Activated gamma-delta T cell (primary cell): ENCODE data around the gene UBE2C.
"Not testable (repeated sequence)": the region's sequence is repeated elsewhere in the genome, so short reads cannot be mapped to it uniquely, and the experiment has no call there.

ENCODE experiments used
- DNase-seq: peaks from one replicate; lab custom pipeline; 2025; lab: John Stamatoyannopoulos, UW
- total RNA-seq, 2 donors: gene quantifications; one replicate each; lab custom pipeline; 2026; lab: John Stamatoyannopoulos, UW

Gene UBE2C
- total RNA-seq: 0.56 to 1.0 reads per million in 2 donors

DNA sequence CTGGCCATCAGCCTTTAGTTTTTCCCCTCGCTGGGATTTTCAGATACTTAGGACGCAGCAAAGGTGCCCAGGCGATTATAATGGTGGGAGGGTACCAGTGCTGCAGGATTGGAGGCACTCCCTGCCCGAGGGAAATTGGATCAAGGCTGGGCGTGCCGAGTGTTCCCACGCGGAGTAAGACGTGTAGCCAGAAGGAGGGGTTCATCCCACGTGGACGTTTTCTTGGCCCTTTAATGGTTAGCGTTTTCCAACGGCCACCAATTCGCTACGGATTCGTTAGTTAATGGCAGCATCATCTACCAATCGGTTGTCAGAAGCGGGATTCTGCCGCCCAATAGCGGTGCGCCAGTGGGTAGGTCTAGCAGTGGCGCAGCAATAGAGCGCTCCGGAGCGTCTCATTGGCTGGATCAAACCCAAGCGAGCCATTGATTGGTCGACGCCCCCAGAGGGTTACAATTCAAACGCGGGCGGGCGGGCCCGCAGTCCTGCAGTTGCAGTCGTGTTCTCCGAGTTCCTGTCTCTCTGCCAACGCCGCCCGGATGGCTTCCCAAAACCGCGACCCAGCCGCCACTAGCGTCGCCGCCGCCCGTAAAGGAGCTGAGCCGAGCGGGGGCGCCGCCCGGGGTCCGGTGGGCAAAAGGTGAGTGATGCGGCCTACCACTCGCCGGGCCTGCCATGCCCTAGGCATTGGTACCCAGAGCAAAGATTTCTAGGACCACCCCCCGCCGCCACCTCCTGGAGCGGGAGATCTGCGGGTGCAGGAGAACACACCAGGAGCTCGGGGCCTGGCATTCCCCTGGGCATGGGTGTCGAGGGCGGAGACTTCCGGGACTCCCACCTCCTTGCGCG, at the start of gene UBE2C:
TSS of gene UBE2C (plus strand) at position 488 of the 849 bp plus-strand sequence. CDS start at position 540, 52 bp downstream.
- DNase-seq: peak; percentile 62

DNA sequence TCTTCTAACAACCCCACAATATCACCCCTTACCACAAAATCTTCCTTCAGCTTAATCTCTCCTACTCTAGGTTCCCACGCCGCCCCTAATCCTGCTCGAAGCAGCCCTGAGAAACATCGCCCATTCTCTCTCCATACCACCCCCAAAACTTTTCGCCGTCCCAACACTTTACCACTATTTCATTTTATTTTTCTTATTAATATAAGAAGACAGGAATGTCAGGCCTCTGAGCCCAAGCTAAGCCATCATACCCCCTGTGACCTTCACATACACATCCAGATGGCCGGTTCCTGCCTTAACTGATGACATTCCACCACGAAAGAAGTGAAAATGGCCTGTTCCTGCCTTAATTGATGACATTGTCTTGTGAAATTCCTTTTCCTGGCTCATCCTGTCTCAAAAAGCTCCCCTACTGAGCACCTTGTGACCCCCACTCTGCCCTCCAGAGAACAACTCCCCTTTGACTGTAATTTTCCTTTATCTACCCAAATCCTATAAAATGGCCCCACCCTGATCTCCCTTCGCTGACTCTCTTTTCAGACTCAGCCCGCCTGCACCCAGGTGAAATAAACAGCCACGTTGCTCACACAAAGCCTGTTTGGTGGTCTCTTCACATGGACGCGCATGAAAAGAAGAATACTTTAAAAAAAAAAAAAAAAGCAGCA, 47.7 kb upstream of the UBE2C start:
- not testable (repeated sequence) for DNase-seq

GRCh38 chr20:45765307-45765875, 47.1 kb upstream of the UBE2C start:
- DNase-seq: no peak

GRCh38 chr20:45765980-45766379, 46.5 kb upstream of the UBE2C start:
- no peak for DNase-seq

DNA sequence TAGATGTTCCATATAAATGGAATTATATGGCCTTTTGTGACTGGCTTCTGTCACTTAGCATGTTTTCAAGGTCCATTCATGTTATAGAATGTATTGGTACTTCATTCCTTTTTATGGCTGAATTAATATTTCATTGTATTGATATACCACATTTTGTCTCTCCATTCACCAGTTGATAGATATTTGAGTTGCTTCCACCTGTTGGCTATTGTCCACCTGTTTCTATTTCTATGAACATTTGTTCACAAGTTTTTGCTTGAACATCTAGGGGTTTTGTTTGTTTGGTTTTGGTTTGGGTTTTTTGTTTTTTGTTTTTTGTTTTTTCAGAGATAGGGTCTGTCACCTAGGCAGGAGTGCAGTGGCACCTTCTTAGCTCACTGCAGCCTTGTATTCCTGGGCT, 44.0 kb upstream of the UBE2C start:
- no peak for DNase-seq

DNA sequence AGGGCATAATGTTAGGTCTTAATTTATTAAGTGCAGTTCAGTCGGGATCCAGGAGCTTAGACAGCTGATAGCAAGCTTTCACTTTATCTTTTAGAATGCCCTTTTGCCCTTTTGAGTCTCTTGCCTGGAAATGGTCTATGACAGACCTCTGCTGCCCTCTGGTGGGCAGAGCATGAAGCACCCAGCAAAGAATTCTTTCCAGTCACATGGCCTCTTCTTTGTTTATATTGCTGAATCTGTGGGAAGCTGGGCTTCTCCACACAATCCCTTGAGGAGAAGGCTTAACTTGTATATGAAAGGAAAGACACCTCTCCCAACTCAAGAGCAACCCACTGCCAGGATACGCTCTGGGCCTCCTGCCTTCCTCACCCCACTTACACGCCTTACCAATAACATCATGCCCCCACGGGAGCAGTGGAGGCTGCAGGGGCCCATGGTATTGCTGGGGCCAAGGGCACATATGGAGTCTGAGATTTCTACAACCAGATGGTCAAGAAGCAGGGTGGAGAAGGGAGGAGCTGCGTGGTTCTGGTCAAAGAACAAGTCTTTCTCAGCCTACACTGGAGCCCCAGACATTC, 41.2 kb upstream of the UBE2C start:
- DNase-seq: no peak

DNA sequence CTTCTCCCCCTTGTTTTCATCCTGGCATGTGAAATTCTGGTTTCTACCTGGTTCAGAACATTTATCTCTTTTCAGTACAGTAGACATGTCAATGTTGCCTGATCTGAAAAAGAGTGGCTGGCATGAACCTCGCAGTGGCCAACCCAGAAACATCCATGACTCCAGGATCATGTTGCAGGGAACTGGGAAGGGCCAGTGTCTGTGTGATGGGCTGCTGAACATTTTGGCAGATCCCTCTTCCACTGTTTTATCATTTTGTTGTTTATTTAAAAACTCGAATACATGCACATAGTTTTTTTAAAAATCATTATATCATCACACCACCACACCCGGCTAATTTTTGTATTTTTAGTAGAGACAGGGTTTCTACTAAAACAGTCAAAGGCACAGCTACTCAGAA, 39.8 kb upstream of the UBE2C start:
- no peak for DNase-seq

DNA sequence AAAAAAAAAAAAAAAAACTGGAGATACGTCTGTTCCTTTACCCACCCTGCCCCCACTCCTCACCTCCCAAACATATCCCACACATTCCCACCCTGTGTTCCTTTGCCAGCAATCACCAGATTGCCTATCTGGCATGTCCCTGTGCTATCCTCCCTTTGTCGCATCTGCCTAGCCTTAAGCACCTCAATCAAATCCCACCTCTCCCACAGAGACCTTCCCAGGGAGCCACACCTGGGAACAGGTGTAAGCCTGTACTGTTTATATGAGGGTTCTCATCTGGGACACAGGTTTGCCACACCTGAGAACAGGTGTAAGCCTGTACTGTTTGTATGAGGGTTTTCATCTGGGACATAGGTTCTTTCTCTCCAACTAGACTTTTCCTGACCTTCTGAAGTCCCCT, 37.5 kb upstream of the UBE2C start:
- no peak for DNase-seq

GRCh38 chr20:45775411-45775810, 37.0 kb upstream of the UBE2C start:
- DNase-seq: no peak

GRCh38 chr20:45776931-45777330, 35.5 kb upstream of the UBE2C start:
- DNase-seq: no peak

DNA sequence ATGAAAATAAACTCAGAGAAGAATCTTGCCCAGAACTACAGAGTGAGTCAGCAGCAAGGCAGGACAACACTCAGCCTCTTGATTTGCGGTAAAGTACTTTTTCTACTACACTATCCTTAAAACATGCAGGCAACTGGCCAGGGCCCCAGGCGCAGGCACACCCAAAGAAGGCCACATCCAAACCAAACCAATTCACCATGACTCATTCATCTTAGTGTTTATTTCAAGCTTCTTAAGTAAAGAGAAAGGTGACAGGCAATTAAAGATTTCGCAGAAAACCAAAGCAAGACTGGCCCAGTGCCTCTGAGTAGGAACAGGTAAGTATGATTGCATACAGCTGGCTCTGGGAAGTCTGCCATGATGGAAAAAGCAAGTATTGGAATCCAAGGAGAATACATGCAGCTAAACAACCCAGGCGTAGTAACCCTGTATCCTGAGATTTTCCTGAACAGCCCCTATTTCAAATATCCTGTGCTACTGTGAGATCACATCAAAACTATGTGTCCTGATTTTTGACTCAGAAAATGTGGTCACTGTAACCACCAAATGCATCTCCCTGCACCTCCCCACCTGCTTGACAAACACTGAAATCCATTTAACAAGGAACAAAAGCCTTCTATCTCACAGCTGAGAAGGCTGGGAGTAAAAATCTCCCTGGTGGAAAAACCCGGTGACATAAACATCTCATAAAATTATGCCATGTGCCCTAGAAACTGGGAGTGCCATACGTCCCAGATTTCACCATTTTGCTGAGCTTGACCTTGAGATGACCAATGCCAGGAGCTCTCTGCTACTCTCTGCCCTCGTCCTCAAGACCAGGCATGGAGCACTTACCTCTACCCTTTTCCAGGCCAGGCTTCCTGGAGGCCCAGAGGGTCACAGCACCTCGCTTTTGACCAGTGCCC, 33.2 kb upstream of the UBE2C start:
- DNase-seq: no peak

DNA sequence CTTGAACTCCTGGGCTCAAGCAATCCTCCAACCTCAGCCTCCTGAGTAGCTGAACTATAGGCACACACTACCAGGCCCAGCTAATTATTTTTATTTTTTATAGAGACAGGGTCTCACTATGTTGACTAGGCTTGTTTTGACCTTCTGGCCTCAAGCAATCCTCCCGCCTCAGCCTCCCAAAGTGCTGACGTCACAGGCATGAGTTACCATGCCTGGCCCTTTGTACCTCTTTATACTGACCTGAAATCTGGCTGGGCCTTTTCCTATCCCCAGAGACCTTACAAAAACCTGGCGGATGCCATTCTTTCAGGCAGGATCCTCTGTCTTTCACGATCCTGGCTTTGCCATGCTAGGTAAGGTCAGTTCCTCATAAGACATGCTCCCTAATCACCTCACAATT, 32.3 kb upstream of the UBE2C start:
- no peak for DNase-seq

DNA sequence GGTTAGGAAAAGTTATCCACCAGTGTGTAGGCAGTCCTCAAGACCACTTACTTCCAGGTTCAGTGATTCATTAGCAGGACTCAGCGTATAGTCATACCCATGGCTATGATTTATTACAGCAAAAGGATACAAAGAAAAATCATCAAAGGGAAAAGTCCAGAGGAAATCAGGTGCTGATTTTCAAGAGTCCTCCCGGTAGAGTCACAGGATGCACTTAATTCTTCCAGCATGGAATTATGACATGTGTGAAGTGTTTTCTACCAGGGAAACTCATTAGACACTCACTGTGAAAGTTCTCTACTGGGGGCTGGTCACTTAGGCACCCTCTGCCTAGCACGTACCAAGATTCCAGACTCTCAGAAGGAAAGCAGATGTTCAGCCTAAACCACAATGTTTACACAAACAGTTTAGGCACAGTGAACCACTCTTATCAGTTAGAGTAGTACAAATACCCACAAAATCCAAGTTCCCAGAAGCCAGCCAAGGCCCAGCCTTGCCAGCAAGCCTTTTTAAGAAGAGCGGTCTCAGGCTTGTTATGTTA, 31.0 kb upstream of the UBE2C start:
- no peak for DNase-seq

DNA sequence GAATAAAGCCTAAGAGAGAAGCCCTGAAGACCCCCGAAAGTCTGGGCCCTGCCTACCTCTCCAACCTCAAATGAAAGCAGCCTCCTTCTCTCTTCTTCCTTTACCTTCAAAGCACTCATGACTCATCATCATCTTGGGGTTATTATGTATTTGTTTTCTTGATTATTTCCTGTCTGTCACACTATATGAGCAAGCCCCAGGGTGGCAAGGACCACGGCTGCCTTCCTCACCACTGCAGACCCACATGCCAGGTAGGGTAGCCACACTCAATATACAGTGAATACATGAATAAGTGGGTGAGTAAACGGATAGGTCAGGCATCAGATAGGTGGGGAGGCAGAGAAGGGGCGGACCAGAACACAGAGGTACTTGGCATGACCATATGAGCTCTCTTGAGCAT, 29.6 kb upstream of the UBE2C start:
- DNase-seq: no peak

GRCh38 chr20:45783656-45784294, 28.7 kb upstream of the UBE2C start:
- DNase-seq: no peak

DNA sequence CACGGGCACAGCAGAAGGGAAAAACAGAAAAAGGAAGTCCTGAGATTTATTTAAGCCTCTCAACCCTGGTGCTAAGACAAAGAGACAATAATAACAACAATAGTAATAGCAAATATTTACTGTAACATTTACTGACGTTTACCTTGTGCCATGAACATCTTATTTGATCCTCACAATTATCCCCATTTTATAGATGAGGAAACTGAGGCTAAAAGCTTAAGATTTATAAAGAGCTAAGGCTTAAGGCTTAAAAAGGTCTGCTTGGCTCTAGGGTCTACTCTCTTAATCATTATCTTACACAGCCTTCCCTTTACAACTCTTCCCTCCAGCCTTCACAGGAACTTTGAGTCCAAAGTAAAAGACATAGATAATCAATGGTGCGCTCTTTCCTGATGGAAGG, 24.1 kb upstream of the UBE2C start:
- DNase-seq: no peak

DNA sequence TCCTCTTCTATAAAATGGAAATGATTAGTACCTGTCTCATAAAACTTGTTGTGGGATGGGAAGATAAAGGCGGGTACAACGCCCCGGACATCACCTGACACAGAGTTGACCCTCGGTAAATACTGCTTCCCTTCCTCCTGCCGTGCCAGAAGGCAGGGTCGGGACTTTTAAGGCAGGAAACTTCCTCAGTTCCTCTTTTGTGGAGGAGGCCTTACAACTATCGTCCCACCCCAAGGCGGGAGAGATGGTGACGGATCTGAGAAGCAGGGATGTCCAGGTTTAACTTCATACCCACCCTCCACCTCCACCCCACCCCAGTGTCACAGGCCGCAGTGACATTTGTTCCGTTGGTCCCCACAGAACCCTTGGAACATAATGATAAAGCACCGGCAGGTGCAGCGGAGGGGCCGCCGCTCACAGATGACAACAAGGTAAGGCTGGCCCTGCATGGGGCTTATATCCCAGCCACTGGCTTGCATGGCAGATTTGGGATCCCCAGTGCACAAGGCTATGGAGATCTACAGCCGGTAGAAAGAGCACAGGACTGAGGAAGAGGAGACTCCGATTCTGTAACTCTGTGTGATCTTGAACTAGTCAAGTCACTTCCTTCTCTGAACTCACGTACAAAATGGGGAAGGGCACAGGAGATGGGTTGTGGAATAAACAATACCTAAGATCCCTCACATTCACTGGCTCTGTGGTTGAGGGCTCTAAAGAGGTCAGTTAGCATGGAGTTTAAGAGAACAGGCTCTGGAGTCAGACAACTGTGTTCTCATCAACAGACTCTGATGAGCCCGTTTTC, 19.9 kb upstream of the UBE2C start:
- no peak for DNase-seq

DNA sequence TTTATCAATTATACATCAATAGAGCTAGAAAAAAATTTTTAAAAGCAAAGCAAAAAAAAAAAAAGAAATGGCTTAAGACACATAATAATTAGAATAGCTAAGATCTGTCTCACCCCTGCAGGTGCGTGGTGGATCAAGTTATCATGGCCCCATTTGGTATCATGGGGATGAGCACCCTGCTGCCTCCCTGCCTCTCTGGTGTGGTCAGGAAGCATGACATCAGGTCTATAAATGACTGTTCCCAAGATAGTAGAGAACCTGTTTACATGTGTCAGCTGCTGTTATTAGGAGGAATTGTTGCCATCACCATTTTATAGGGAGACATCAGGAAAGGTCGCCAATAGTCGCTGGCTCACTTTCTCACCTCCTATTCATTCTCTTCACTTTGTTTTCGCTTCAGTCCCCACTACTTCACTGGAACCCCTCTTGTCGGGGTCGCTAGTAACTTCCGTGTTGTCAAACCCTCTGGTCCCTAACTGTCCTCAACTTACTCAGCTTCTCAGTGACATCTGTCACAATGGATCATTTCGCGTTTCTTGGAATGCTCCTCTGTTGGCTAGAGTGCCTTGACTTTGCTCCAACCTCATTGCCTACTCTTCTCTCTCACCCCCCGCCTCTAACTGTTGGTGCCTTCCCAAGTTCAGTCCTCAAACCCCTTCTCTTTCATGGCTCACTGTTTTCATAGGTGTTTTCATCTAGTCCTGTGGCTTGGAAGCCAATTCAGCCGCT, 15.9 kb upstream of the UBE2C start:
- DNase-seq: no peak

GRCh38 chr20:45797510-45797909, 14.9 kb upstream of the UBE2C start:
- DNase-seq: not testable (repeated sequence)
